Neural progenitor cell (in vitro differentiated cells): ENCODE measurements around the gene SLC38A1. TPM values are rescaled to one million over a fixed set of nuclear protein-coding genes. Genes with fewer than 3 reads are reported as not detected.

Experiments
- DNase-seq: peaks from one replicate; pipeline ENCODE4 v3.0.0-alpha.2; 2016; ENCODE audit warnings: low spot score
- H2AFZ ChIP-seq: fragments of 200-600 bp; sonication (generic); replicated peaks from 2 replicates; pipeline ENCODE4 v1.6.1; 2016; ENCODE audit warnings: antibody characterized with exemption
- H3F3A ChIP-seq: fragments of 200-600 bp; sonication (generic); 2 replicates; pipeline ENCODE4 v1.6.1; 2016; ENCODE audit warnings: antibody characterized with exemption, low read depth
- H3K27ac ChIP-seq: fragments of 200-600 bp; sonication (generic); 2 replicates; pipeline ENCODE4 v1.5.1; 2016; ENCODE audit warnings: mild to moderate bottlenecking
- H3K27me3 ChIP-seq: fragments of 200-600 bp; sonication (generic); 2 replicates; pipeline ENCODE4 v1.6.1; 2016; ENCODE audit warnings: mild to moderate bottlenecking, moderate library complexity
- H3K36me3 ChIP-seq: fragments of 200-600 bp; sonication (generic); 2 replicates; pipeline ENCODE4 v1.5.1; 2016
- H3K4me1 ChIP-seq: fragments of 200-600 bp; sonication (generic); 2 replicates; pipeline ENCODE4 v1.6.1; 2016; ENCODE audit warnings: mixed run types
- H3K4me2 ChIP-seq: fragments of 200-600 bp; sonication (generic); 2 replicates; pipeline ENCODE4 v1.6.1; 2016
- H3K4me3 ChIP-seq: fragments of 200-600 bp; sonication (generic); 2 replicates; pipeline ENCODE4 v1.5.1; 2016
- H3K79me2 ChIP-seq: fragments of 200-600 bp; sonication (generic); 2 replicates; pipeline ENCODE4 v1.6.1; 2016; ENCODE audit warnings: low read depth
- H3K9ac ChIP-seq: fragments of 200-600 bp; sonication (generic); 2 replicates; pipeline ENCODE4 v1.6.1; 2016
- H3K9me3 ChIP-seq: fragments of 200-600 bp; sonication (generic); 2 replicates; pipeline ENCODE4 v1.5.1; 2016; ENCODE audit warnings: low read depth
- H4K20me1 ChIP-seq: fragments of 200-600 bp; sonication (generic); 2 replicates; pipeline ENCODE4 v1.6.1; 2016; ENCODE audit warnings: low read depth
- H3K27ac Mint-ChIP-seq: 3 replicates; pipeline ENCODE4 v1.8.0; 2021; ENCODE audit warnings: mixed read lengths
- H3K27me3 Mint-ChIP-seq: 2 replicates; pipeline ENCODE4 v1.8.0; 2022; ENCODE audit warnings: low read depth, mild to moderate bottlenecking, inconsistent platforms, moderate library complexity, mixed read lengths; ENCODE audit not compliant: insufficient read depth
- H3K36me3 Mint-ChIP-seq: 3 replicates; pipeline ENCODE4 v1.8.0; 2021; ENCODE audit warnings: mixed read lengths
- H3K4me1 Mint-ChIP-seq: 3 replicates; pipeline ENCODE4 v1.8.0; 2021; ENCODE audit warnings: mixed read lengths
- H3K4me3 Mint-ChIP-seq: 3 replicates; pipeline ENCODE4 v1.8.0; 2021; ENCODE audit warnings: mild to moderate bottlenecking, moderate library complexity, mixed read lengths
- H3K9me3 Mint-ChIP-seq: 3 replicates; pipeline ENCODE4 v1.8.0; 2020; ENCODE audit warnings: mixed read lengths
- CTCF ChIP-seq: fragments of 200-600 bp; sonication (generic); IDR thresholded peaks from 2 replicates; pipeline ENCODE4 v1.5.1; 2017; ENCODE audit warnings: antibody characterized with exemption, mild to moderate bottlenecking
- EZH2 ChIP-seq: fragments of 200-600 bp; sonication (generic); IDR thresholded peaks from 2 replicates; pipeline ENCODE4 v1.6.1; 2017; ENCODE audit warnings: antibody characterized with exemption, mild to moderate bottlenecking, moderate library complexity
- EZH2phosphoT487 ChIP-seq: fragments of 200-600 bp; sonication (generic); IDR thresholded peaks from 2 replicates; pipeline ENCODE4 v1.6.1; 2017; ENCODE audit warnings: antibody characterized with exemption
- total RNA-seq: library from RNA; depleted of rRNA; stranded (reverse); fragments of >200 nt; gene quantifications from 2 replicates; pipeline ENCODE4 v1.2.3, GENCODE V29; 2015; ENCODE audit warnings: low replicate concordance

SLC38A1 gene
- total RNA-seq, 1 donor from 2014 or later, result 142 TPM

GRCh38 chr12:46183112-46183511 lies 85.7 kb downstream of the SLC38A1 start:
- H3K9me3 ChIP-seq, result no peaks in the 10 kb centered on the region
- no peak for TF ChIP-seq CTCF
- TF ChIP-seq EZH2, result no peak
- no peak for TF ChIP-seq EZH2phosphoT487
- H3K79me2 ChIP-seq, result no peaks in the 10 kb centered on the region
- Mint-ChIP-seq H3K4me3 (no peak overlapping the region), H3K4me1 (no peaks in the 10 kb centered on the region), H3K9me3 (no peaks in the 10 kb centered on the region), H3K27me3 (peaks cover 5% of the 10 kb centered on the region), H3K36me3 (peaks cover 4% of the 10 kb centered on the region), H3K27ac (no peak overlapping the region)
- no peak for DNase-seq
- no peak overlapping the region for H3K27ac ChIP-seq
- H3K9ac ChIP-seq, result no peak overlapping the region
- no peaks in the 10 kb centered on the region for H3K27me3 ChIP-seq
- no peaks in the 10 kb centered on the region for H4K20me1 ChIP-seq
- no peak overlapping the region for H3K4me3 ChIP-seq
- H3F3A ChIP-seq, result no peaks in the 10 kb centered on the region
- no peak overlapping the region for H3K4me2 ChIP-seq
- no peaks in the 10 kb centered on the region for H3K36me3 ChIP-seq
- no peak overlapping the region for H2AFZ ChIP-seq
- no peaks in the 10 kb centered on the region for H3K4me1 ChIP-seq

GRCh38 chr12:46181465-46181864 lies 87.4 kb downstream of the SLC38A1 start:
- Histone ChIP-seq H4K20me1 (no peaks in the 10 kb centered on the region), H3K79me2 (no peaks in the 10 kb centered on the region), H3K27me3 (no peaks in the 10 kb centered on the region), H3K4me2 (no peak overlapping the region), H3K4me3 (no peak overlapping the region), H3K9ac (no peak overlapping the region), H3K4me1 (no peaks in the 10 kb centered on the region), H3K36me3 (no peaks in the 10 kb centered on the region), H3K27ac (no peak overlapping the region), H3K9me3 (no peaks in the 10 kb centered on the region), H2AFZ (no peak overlapping the region), H3F3A (no peaks in the 10 kb centered on the region)
- Mint-ChIP-seq H3K27me3 (peaks cover 3% of the 10 kb centered on the region), H3K4me1 (no peaks in the 10 kb centered on the region), H3K36me3 (no peaks in the 10 kb centered on the region), H3K9me3 (no peaks in the 10 kb centered on the region), H3K4me3 (no peak overlapping the region), H3K27ac (no peak overlapping the region)
- no peak for DNase-seq
- TF ChIP-seq EZH2phosphoT487 (no peak), CTCF (no peak), EZH2 (no peak)

GRCh38 chr12:46179693-46180452 lies 89.0 kb downstream of the SLC38A1 start:
- Mint-ChIP-seq H3K9me3 (no peaks in the 10 kb centered on the region), H3K36me3 (no peaks in the 10 kb centered on the region), H3K4me1 (no peaks in the 10 kb centered on the region), H3K27me3 (no peaks in the 10 kb centered on the region), H3K27ac (no peak overlapping the region), H3K4me3 (no peak overlapping the region)
- no peak overlapping the region for H3K9ac ChIP-seq
- no peaks in the 10 kb centered on the region for H3K4me1 ChIP-seq
- DNase-seq, result no peak
- no peaks in the 10 kb centered on the region for H3K79me2 ChIP-seq
- no peaks in the 10 kb centered on the region for H3K9me3 ChIP-seq
- H3K4me2 ChIP-seq, result no peak overlapping the region
- no peak overlapping the region for H3K27ac ChIP-seq
- H4K20me1 ChIP-seq, result no peaks in the 10 kb centered on the region
- no peak overlapping the region for H3K4me3 ChIP-seq
- TF ChIP-seq EZH2phosphoT487 (no peak), EZH2 (no peak), CTCF (no peak)
- no peak overlapping the region for H2AFZ ChIP-seq
- no peaks in the 10 kb centered on the region for H3F3A ChIP-seq
- no peaks in the 10 kb centered on the region for H3K36me3 ChIP-seq
- H3K27me3 ChIP-seq, result no peaks in the 10 kb centered on the region
